ENCODE measurements around the gene CLDN7. TPM values are rescaled to one million over a fixed set of nuclear protein-coding genes. Genes with fewer than 3 reads are reported as not detected.

CLDN7 gene
- total RNA-seq, 2 experiments from 2014 or later = 0.32 TPM; not detected in 1

GRCh38 chr17:7215136-7215638 is 47.1 kb downstream of the CLDN7 start:
- no TSS peak for BruUV-seq (replicated peaks)

GRCh38 chr17:7214300-7215135 is 47.8 kb downstream of the CLDN7 start:
- ChIA-PET POLR2A (interaction anchor here (0.7 kb wide), 1 partner anchor 175 kb away, joined by 3 read pairs; no protein-coding TSS in a partner anchor), CTCF (ENCODE audit: unreplicated experiment) (interaction anchor here (0.6 kb wide), 2 partner anchors 630 to 654 kb away, joined by 4 read pairs; no protein-coding TSS in a partner anchor)
- peaks cover 30% of the 10 kb centered on the region for H3K79me2 ChIP-seq (ENCODE audit: insufficient read depth, low read depth, low read length)
- H3K9me3 ChIP-seq (ENCODE audit: low read length) = no peaks in the 10 kb centered on the region
- peak; percentile 99 for DNase-seq (ENCODE audit: low spot score)
- peak overlapping the region; percentile 65 for H3K27ac ChIP-seq (ENCODE audit: low read depth, low read length, poor library complexity, severe bottlenecking)
- TF ChIP-seq, protein P1, sequence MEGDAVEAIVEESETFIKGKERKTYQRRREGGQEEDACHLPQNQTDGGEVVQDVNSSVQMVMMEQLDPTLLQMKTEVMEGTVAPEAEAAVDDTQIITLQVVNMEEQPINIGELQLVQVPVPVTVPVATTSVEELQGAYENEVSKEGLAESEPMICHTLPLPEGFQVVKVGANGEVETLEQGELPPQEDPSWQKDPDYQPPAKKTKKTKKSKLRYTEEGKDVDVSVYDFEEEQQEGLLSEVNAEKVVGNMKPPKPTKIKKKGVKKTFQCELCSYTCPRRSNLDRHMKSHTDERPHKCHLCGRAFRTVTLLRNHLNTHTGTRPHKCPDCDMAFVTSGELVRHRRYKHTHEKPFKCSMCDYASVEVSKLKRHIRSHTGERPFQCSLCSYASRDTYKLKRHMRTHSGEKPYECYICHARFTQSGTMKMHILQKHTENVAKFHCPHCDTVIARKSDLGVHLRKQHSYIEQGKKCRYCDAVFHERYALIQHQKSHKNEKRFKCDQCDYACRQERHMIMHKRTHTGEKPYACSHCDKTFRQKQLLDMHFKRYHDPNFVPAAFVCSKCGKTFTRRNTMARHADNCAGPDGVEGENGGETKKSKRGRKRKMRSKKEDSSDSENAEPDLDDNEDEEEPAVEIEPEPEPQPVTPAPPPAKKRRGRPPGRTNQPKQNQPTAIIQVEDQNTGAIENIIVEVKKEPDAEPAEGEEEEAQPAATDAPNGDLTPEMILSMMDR (conservative IDR thresholded peaks at IDR 0.05; ENCODE audit: low read length) = peak; percentile 74
- TF ChIP-seq EZH2phosphoT487 (IDR thresholded peaks at IDR 0.05; ENCODE audit: borderline replicate concordance, low read depth, low read length) = no peak
- peak overlapping the region; percentile 78 for H3K4me2 ChIP-seq (ENCODE audit: low read length)
- no TSS peak for BruUV-seq (replicated peaks)
- peaks cover 52% of the 10 kb centered on the region for H3K4me1 ChIP-seq (ENCODE audit: insufficient read depth, low read length, poor library complexity, severe bottlenecking)
- H4K20me1 ChIP-seq (ENCODE audit: insufficient read depth, low read length) = no peaks in the 10 kb centered on the region
- no peak overlapping the region for H2AFZ ChIP-seq (ENCODE audit: low read length)
- no peaks in the 10 kb centered on the region for H3K9me2 ChIP-seq (ENCODE audit: insufficient read depth, low read length)
- peak overlapping the region; percentile 75 for H3K4me3 ChIP-seq (ENCODE audit: low read depth, low read length, poor library complexity, severe bottlenecking)
- no peaks in the 10 kb centered on the region for H3K36me3 ChIP-seq (ENCODE audit: insufficient read depth, low read length)
- intact Hi-C loops (cut with micrococcal nuclease; ENCODE audit: unreplicated experiment) = loop anchor here (1.0 to 2.0 kb wide), 2 partner anchors 24 to 93 kb away; partner anchors contain the start of genes EIF5A and PHF23

More at GRCh38 chr17:7215136-7215638, 47.1 kb downstream of the CLDN7 start:
- H3K36me3 ChIP-seq (ENCODE audit: insufficient read depth, low read length) = no peaks in the 10 kb centered on the region
- peaks cover 54% of the 10 kb centered on the region for H3K4me1 ChIP-seq (ENCODE audit: insufficient read depth, low read length, poor library complexity, severe bottlenecking)
- H3K9me2 ChIP-seq (ENCODE audit: insufficient read depth, low read length) = no peaks in the 10 kb centered on the region
- H3K9me3 ChIP-seq (ENCODE audit: low read length) = no peaks in the 10 kb centered on the region
- TF ChIP-seq EZH2phosphoT487 (IDR thresholded peaks at IDR 0.05; ENCODE audit: borderline replicate concordance, low read depth, low read length) = no peak
- TF ChIP-seq, protein P1 (conservative IDR thresholded peaks at IDR 0.05; ENCODE audit: low read length) = peak; percentile 23; the same call in 1 of the 2 replicates
- CTCF ChIA-PET (ENCODE audit: unreplicated experiment) = no interaction called here
- H3K79me2 ChIP-seq (ENCODE audit: insufficient read depth, low read depth, low read length) = peaks cover 30% of the 10 kb centered on the region
- peak overlapping the region; percentile 78 for H3K4me2 ChIP-seq (ENCODE audit: low read length)
- peak overlapping the region; percentile 65 for H3K27ac ChIP-seq (ENCODE audit: low read depth, low read length, poor library complexity, severe bottlenecking)
- no peak overlapping the region for H2AFZ ChIP-seq (ENCODE audit: low read length)
- POLR2A ChIA-PET = no interaction called here
- no peak for DNase-seq (ENCODE audit: low spot score)
- H4K20me1 ChIP-seq (ENCODE audit: insufficient read depth, low read length) = no peaks in the 10 kb centered on the region
- peak overlapping the region; percentile 75 for H3K4me3 ChIP-seq (ENCODE audit: low read depth, low read length, poor library complexity, severe bottlenecking)
- intact Hi-C loops (cut with micrococcal nuclease; ENCODE audit: unreplicated experiment) = loop anchor here (2.0 kb wide), 1 partner anchor 24 kb away; the partner anchor contains the start of gene PHF23
